GM19351 (cell line): ENCODE data around the gene FRS2.

Source experiments
- ATAC-seq: cut with Tn5 transposase; IDR thresholded peaks from one replicate; pipeline ENCODE4 v1.9.1; 2021; ENCODE audit warnings: mild to moderate bottlenecking, moderate library complexity; ENCODE audit not compliant: unreplicated experiment

The FRS2 gene

GRCh38 chr12:69620921-69621320 is 150.7 kb downstream of the FRS2 start:
- no peak for ATAC-seq

GRCh38 chr12:69621551-69621950 is 151.4 kb downstream of the FRS2 start:
- ATAC-seq, result no peak

- no peak for ATAC-seq
These were observed 153.8 kb downstream of the FRS2 start for GRCh38 chr12:69623970-69624369.

GRCh38 chr12:69627501-69627900 is 157.3 kb downstream of the FRS2 start:
- ATAC-seq, result no peak
